Stimulated activated CD8-positive, alpha-beta memory T cell treated with anti-CD3 and anti-CD28 coated beads, Interleukin-7, amount 100 ng/mL, for 4 hours (primary cell): ENCODE data around the gene CFAP99.
A peak's percentile ranks its signal among the peaks of the same experiment; 100 is the strongest.
"Not testable (repeated sequence)": the region's sequence is repeated elsewhere in the genome, so short reads cannot be mapped to it uniquely, and the experiment has no call there.

Source experiments
- DNase-seq, 2 donors: peaks; one replicate each; pipeline ENCODE4 v3.0.0-alpha.2; 2020; ENCODE audit warnings: low read depth in 2 of 2

The CFAP99 gene

DNA sequence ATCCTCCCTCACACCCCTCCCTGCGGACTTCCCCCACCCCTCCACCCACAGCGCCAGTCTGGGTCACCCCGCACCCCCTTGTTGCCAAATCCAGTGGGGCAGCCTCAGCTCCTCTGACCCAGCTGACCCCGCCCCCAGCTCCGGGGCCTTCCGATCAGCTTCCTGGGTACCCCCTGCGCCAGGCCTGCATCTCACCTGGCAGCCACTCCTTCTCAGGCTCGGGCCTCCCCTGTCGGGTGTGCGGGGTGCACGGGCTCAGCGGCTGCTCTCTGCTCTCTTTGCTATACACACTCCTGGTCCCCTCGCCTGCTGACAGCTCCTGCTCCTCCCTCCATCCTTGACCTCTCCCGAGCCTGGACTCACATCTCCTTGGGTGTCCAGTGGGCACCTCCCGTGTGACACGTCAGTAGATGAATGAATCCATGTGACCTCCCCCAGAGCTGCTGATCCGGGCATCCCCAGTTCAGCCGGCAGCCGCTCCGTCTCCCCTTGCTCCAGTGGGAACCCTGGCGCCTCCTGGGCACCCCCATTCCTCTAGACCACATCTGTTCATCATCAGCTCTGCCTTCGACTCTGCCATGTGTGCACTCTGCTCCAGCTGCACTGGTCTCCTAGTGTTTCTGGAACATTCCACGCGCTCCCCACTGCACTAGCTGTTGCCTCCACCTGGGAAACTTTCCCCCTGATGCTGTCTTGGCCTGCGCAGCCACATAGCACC, 9.9 kb downstream of the CFAP99 start:
- DNase-seq = no peak

DNA sequence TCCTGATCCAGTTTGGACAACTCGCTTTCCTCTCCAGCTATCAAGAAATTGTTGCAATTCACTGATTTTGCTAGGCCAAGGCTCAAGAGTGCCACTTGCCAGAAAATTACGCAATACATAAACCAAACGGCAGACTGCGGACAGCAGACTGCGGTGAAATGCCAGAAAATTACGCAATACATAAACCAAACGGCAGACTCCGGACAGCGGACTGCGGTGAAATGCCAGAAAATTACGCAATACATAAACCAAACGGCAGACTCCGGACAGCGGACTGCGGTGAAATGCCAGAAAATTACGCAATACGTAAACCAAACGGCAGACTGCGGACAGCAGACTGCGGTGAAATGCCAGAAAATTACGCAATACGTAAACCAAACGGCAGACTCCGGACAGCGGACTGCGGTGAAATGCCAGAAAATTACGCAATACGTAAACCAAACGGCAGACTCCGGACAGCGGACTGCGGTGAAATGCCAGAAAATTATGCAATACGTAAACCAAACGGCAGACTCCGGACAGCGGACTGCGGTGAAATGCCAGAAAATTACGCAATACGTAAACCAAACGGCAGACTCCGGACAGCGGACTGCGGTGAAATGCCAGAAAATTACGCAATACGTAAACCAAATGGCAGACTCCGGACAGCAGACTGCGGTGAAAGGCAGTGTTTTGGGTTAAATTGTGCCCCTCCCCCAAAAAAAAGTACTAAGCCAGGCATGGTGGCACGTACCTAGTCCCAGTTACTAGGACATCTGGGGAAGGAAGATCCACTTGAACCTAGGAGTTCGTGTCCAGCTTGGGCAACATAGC, 11.4 kb downstream of the CFAP99 start:
- DNase-seq = not testable (repeated sequence)

DNA sequence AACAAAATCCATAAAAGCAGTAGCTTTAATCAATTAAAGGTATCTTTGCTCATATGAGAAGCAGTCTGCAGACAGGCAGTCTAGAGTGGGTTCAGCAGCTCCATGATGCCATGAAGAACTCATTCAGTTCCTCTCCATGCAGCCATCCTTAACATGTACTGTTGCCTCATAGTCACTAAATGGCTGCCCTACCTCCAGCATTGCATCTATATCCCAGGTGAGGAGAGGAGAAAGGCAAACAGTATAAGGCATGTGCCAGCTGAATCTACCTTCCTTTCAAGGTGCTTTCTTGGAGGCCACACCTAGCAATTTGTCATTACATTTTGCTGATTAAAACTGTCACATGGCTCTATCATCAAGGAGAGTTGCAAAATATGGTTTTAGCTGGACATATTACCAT, 13.2 kb downstream of the CFAP99 start:
- no peak for DNase-seq

DNA sequence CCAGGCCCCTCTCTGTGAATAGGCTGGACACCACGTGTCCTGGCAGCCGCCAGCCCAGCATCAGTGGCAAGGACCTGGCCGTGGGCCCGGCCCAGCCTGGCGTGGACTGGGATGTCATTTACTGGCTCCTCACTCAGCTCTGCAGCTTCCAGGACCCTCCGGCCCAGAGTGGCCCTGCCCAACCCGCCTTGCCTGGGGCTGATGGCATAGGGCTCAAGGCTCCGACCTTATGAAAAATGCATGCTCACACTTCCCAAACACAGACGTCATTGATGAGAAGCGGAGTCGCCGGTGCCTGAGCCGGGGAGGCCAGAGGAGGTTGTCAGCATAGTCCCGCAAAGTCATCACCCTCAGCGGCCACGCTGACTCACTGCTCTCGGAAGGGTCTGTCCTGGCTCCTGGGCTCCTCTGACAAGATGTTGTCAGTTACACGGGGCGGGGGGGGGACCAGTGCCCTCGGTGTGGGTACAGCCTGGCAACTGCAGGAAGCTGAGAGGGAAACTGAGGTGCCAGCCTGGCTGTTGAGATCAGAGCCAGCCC, 14.3 kb downstream of the CFAP99 start:
- no peak for DNase-seq

DNA sequence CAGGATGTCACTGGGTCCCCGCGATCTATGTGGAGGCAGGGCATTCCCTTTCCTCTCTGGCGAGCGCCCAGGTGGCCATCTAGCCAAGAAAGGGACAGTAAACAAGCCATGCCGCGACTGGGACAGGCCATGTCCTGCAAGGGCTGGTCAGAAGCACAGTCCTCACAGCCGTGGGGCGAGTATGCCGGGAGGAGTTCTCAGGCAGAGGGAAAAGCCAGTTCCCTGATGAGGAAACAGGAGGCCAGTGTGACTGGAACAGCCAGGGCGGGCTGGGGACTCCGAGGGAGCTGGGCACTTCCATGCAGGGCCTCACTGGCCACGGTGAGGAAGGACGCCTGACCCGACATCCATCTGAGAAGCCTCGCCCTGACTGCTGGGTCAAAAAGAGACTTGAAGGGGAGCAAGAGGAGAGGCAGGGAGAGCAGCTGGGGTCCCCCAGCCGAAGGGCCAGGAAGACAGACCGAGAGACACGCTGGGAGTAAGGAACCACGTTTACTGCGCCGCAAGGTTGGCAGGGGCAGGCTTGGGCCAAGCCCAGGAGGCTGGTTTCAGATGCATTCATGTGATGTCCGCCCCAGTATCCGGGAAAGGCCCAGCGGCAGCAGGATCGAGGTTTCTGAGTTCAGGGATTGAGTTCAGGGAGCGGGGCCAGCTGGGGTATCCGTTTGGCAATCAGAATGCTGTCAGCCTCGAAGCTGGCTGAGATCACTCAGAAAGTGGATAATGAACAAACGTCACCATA, 15.0 kb downstream of the CFAP99 start:
- no peak for DNase-seq

DNA sequence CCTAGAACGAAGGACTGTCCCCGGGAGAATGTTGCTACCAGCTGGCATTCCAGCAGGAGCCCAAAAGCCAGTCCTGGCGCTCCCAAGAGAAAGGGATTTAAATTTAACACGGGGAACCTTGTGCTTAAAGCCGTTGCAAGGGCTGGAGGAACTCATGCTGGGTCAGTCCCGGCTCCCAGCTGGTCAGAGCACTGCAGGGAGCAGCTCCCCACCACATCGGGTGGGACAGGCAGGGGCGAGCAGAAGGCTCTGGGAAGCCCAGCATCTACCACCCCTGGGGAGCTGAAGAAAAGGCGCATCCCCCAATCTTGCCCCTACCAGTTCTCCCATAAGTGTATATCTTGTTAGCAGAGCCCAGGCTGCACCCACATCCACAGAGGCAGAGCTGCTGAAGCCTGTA, 15.7 kb downstream of the CFAP99 start:
- no peak for DNase-seq

DNA sequence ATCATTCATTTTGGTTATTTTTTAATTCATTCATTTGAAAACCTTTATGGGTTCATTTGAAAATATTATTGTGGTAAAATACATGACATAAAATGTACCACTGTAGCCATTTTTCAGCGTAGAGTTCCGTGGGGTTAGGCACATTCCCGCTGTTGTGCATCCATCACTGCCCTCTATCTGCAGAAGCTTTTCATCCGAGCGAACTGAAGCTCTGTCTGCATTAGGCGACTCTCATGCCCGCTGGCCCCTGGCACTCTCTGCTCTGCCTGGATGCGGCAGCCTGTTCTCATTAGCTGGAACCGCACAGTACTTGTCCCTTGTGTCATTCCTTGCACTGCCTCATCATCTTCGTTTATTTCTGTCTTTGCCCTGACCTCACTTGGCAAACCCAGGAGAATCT, 17.5 kb downstream of the CFAP99 start:
- no peak for DNase-seq

DNA sequence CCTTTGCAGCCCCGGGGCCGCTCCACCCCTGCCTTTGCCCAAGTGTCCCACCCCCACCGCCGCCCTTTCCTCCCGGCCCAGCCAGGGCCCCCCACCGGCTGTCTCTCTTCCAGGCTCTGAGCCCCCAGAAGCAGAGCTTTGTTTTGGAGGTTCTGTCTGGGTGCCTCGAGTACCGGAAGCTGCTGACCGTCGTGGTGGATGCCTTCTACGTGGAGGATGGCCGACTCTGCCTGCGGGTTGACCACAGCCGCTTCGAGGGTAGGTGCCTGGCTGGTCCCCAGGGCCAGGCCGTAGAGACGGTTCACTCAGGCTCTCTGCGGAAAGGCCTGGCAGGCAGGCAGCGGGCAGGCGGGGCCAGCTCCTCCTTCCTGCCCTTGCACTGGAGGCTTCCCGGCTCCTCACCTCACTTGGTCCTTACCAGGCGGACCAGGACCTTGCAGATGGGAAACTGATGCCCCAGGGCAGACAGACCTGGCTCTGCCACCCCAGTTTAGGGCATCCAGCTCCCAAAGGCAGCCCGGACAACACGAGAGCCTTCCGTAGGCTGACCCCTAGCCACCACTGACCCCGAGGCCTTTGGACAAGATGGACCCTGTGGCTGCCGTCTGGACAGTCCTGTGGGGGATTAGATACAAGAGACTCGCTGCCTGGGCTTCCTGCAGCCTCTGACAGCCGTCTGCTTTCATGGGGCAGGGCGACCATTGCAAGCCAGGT, 18.2 kb downstream of the CFAP99 start:
- no peak for DNase-seq

DNA sequence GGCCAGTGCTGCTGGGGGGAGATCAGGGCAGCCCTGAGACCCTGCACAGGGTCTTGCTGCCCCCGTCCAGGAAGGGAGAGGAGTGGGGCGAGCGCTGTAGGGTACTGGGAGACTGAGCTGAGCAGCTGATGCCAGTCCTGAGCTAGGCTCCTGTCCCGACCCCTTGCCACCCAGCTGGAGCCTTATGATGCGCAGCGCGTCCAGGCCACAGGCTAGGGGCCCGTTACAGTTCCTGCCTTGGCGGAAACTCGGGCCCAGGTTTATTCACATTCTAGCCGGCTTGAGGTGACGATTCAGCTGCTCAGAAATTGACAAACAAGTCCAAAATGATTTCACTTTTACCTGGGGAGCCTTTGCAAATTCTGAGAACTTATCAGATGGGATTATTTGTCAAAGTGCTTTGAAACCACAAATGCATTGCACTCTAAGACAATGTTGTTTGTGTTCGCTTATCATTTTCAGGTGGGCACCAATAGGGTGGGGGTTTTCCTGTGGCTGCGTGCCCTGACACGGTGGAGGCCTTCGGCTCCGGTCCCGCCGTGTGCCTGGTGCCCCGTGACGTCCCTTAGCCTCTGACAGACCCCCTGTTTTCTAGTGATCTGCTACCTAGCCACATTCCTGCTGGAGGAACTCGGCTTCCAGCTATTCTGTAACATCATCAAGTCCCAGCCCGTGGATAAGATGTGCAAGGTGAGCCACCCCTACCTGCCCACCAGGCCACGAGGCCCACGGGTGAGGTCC, 18.9 kb downstream of the CFAP99 start:
- DNase-seq = no peak

DNA sequence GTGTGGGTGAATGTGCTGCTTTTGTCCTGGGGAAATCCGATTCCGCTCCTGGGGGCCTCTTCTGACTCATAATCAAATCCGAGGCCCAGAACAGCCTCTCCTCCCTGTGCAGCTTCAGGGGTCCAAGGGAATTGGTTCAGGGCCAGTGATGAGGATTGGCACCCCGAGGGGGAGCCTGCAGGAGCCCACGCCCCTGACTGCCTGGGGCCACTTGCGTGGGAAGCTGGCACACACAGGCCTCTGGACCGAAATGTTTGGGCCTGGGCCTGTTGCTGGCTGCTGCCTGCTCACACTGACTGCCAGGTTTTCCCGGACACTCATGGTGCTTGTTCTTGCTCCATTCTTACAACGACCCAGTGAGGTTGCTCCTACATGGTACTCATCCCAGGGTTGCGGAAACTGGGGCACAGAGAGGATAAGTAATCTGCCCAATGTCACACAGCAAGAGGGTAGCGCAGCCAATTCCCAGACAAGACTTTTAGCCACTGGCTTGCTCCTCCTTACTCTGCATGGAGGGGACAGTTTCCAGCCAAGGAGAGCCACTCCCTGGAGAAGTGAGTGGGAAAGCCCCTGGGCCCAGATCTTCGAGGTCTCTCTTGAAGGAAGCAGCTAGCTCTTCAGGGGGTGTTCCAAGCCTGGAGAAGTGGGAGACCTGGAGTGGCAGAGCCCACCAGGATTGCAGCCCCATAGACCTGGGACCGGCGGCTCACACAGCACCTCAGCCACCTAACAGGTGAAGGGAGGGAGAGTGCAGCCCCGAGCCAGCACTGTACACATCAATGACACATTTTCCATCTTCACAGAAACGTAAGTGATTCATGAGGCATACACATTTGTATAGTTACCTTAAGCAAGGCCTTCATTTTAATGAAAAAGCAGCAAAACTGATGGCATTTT, 20.3 kb downstream of the CFAP99 start:
- no peak for DNase-seq

DNA sequence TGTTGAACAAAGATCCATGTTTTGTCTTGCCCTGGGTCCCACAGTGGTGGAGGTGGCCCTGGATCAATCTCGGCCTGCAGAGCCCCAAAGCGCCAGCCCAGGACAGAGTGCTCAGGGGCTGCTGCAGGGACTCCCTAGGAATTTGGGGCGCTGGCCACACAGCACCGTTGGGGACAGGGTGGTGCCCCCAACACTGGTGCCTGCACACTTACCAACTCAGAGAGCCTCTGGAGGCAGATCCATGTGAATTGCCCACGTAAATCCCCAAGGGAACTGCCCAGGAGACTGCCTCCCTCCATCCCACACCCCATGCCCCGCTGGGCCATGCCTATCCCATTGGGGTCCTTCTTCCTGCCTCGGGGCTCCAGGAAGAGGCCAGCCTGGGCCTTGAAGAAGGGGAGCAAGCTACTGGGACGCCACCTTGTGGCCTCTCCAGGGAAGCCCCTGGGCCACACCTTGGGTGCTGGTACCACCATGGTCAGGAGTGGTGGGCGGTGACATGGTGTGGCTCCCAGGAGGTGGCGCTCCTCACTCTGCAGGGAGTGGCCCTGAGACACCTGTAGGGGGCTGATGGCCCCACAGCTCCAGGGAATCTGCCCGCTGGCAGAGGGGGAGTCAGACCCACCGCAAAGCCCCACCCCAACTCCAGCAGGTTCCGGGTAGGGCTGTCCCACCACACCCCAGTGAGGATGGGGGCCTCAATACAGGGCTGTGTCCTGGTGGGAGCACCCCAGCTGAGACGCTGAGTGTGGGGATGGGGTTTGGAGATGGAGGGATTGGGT, 22.8 kb downstream of the CFAP99 start:
- peak; percentile 41 to 54 for DNase-seq

DNA sequence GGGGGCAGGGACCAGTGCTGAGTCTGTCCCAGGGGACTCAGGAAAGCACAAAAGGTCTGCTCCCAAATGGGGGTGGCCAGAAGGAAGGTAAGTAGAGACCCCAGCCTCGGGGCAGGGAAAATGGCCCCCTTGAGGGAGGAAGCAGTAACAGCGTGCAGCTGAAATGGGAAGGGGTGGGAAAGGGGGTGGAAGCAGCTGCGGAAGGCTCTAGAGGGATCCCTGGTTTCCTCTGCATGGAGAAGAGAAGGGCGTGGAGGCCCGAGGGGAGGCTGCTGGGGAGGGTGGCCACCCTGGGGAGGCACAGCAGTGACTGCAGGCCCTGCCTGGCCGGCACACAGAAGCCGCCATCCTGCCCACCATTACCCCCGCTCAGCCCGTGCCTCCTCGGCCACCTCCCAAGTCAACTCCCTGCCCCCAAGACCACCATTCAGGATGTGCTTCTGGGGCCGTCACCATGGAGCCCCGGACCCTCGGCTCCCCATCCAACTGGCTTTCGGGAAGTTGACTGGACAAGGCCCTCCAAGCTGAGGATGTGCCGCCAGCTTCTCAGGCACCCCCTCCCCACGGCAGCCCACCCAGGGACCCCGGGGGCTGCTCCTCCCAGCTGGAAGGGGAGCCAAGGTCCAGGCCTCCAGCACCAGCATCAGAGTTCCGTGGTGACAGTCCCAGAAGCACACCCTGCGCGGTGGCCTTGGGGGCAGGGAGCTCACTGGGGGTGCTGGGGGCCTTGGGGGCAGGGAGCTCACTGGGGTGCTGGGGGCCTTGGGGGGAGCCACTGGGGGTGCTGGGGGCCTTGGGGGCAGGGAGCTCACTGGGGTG, 23.6 kb downstream of the CFAP99 start:
- DNase-seq = no peak

DNA sequence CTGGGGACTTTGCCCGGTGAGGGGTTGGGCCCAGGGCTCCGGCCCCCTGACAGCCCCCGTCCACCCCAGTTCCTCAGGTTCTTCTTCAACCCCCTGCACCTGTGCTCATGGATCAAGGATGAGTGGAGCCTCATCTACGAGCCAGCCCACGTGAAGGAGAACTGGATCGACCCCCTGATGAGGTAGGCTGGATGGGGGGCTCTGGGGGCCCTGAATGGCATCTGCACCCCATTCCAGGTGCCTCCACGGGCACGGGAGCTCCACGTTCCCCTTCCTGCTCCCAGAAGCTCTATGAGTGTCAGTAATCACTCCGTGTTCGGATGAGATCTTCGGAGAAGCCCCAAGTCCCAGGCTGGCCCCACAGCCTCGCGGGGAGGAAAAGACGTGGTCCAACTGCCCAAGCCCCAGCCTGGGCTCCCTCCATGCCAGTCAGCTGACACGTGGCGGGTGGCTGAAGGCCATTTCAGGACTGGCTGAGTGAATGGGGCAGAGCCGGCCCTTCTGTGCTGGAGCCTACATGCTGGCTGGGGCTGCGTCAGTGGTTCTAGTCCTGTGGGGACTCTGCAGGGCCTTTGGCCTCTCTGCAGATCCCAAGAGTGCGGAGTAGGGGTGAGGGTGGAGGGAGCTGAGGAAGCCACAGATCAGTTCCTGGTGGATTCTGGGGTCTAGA, 24.4 kb downstream of the CFAP99 start:
- DNase-seq = no peak

DNA sequence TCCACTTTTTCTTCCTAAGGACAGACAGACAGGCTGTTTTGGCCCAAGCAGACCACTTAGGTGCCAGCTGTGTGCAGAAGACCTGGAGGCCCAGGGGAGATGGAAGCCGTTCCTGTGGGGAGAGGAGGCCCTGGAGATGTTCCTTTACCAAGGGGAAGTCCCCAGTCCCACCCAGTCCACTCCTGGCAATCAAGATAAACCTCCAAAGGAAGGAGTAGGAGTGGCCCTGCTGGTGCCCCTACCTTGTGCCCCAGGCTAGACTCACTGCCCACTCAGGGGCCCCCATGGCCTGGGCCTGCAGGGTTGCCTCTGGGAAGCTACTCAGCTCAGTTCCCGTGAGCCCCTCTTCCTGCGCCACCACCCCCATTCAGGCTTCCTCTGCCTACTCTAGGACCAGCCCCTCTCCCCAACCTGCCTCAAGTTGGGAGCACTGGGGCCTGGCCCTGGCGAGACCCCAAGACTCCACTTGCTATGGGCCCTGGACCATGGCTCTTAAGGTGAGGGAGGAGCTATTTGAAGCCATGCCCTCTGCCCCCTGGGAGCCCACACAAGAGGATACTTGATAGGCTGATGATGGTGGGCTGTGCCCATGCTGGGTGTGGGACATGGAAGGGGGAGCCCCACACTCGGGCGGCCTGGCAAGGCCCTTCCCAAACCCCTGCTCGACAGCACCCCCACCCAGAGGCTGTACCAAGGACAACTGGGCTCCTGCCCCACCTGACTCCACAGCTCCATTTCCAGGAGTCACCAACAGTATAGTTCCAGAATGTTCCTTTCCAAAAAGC, 25.4 kb downstream of the CFAP99 start:
- DNase-seq = no peak

DNA sequence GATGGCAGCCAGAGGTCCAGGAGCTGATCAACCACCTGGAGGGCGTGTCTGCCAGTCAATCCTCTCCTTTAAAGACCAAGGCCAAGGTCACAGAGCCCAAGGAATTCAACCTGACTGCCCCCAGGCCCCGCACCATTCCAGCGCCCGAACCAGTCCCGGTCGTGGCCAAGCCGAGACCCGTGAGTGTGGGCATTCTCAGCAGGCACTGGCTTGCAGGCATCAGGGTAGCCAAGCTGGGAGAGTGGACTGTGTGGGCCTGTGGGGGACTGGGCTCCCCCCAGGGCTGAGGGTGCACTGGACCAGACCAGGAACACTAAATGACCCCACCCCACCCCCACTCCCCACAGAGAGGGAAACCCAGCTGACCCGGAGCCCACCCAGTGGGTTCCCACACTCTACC, 26.4 kb downstream of the CFAP99 start:
- DNase-seq = no peak

DNA sequence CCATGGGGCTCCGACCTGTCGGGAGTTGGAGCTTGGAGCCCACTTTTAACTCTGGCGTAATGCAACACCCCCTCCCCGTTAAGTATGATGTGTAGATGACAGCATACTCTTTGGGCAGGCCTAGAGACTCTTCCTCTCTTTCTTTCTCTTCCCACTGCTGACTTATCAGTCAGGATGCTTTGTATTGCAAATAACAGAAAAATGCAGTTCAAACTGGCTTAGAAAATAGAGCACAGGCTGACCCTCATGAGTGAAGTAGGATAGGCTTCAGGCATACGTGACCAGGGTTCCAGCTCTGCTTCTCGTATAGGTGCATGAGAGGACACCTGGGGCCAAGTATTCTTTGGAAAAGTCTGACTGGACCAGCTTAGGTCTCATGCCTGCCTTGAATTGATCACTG, 26.8 kb downstream of the CFAP99 start:
- no peak for DNase-seq
